SK-N-MC (cell line): ENCODE results near the gene CNRIP1.
A peak's percentile ranks its signal among the peaks of the same experiment; 100 is the strongest.
"Not testable (repeated sequence)": the region's sequence is repeated elsewhere in the genome, so short reads cannot be mapped to it uniquely, and the experiment has no call there.

Experiments
- DNase-seq: peaks from one replicate; pipeline ENCODE4 v3.0.0-alpha.2; 2011; ENCODE audit warnings: low read depth, low spot score
- H3K27ac ChIP-seq: fragments of 200-600 bp; sonication (generic); 2 replicates; pipeline ENCODE4 v1.5.1; 2016; ENCODE audit warnings: mixed run types
- H3K36me3 ChIP-seq: fragments of 200-600 bp; sonication (generic); 2 replicates; pipeline ENCODE4 v1.6.1; 2017; ENCODE audit warnings: antibody characterized with exemption, low read length, mixed read lengths; ENCODE audit not compliant: insufficient read depth
- H3K4me3 ChIP-seq: fragments of 200-600 bp; sonication (generic); 2 replicates; pipeline ENCODE4 v1.5.1; 2016
- H3K9ac ChIP-seq: fragments of 200-600 bp; sonication (generic); 2 replicates; pipeline ENCODE4 v1.8.0; 2017; ENCODE audit warnings: mixed run types, mixed read lengths; ENCODE audit not compliant: insufficient read length
- H3K9me3 ChIP-seq: fragments of 200-600 bp; sonication (generic); 2 replicates; pipeline ENCODE4 v1.6.1; 2017; ENCODE audit warnings: low read depth, mild to moderate bottlenecking, antibody characterized with exemption, low read length, moderate library complexity, mixed read lengths
- EZH2 ChIP-seq: fragments of 200-600 bp; sonication (generic); IDR thresholded peaks from one replicate; pipeline ENCODE4 v1.6.1; 2017; ENCODE audit warnings: antibody characterized with exemption
- FOXP2 ChIP-seq: optimal IDR thresholded peaks from 2 replicates; pipeline ENCODE3; 2011; ENCODE audit warnings: mild to moderate bottlenecking, moderate library complexity; ENCODE audit not compliant: insufficient read depth; ENCODE audit errors: extremely low read length, control extremely low read depth
- POLR2AphosphoS5 ChIP-seq: IDR thresholded peaks from 2 replicates; pipeline ENCODE4 v1.6.1; 2012; ENCODE audit warnings: mild to moderate bottlenecking, low read depth, low read length, borderline replicate concordance

Gene CNRIP1

DNA sequence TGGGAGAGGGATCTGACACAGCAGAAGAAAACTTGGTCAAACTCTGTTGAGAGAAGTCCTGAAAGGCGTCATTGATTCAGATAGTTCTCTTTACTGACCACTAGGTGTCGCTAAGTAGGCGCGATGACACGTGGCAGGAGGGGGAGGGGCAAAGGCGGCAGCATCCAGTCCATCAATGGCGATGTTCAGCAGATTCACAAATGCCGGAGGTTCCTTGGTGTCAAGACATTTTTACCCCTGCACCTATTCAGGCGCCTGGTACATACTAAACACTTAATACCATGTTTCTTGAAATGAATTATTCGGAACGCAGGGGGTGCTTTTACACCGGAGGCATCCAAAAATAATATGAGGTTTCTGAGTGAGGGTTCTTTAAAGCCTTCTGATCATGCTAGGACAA is 42.3 kb upstream of the CNRIP1 start:
- Histone ChIP-seq H3K27ac (no peak overlapping the region), H3K9ac (no peak overlapping the region), H3K36me3 (no peaks in the 10 kb centered on the region), H3K9me3 (no peaks in the 10 kb centered on the region), H3K4me3 (no peak overlapping the region)
- DNase-seq = peak; percentile 12
- TF ChIP-seq POLR2AphosphoS5 (no peak), FOXP2 (no peak), EZH2 (no peak)

DNA sequence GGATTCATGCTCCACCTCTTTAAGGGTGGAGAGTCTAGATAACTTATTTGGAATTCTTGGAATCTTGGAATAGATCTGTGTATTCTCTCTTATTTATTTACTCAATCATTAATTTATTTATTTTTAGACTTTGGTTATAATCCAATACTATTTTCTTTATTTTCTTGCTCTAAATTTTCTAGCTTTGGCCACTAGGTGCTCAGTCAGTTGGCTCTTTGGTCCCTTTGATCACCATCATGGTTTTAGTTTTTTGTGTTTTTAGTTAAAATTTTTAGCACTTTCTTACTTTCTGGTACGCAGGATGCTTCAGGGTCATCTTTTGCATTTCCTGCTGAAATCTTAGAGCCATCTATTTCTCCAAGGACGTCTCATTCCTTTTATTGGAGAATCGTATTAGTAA is 40.1 kb upstream of the CNRIP1 start:
- H3K36me3 ChIP-seq = no peaks in the 10 kb centered on the region
- H3K9ac ChIP-seq = no peak overlapping the region
- DNase-seq = no peak
- H3K4me3 ChIP-seq = no peak overlapping the region
- no peak overlapping the region for H3K27ac ChIP-seq
- no peaks in the 10 kb centered on the region for H3K9me3 ChIP-seq
- TF ChIP-seq FOXP2 = no peak
- TF ChIP-seq POLR2AphosphoS5 = no peak
- no peak for TF ChIP-seq EZH2

DNA sequence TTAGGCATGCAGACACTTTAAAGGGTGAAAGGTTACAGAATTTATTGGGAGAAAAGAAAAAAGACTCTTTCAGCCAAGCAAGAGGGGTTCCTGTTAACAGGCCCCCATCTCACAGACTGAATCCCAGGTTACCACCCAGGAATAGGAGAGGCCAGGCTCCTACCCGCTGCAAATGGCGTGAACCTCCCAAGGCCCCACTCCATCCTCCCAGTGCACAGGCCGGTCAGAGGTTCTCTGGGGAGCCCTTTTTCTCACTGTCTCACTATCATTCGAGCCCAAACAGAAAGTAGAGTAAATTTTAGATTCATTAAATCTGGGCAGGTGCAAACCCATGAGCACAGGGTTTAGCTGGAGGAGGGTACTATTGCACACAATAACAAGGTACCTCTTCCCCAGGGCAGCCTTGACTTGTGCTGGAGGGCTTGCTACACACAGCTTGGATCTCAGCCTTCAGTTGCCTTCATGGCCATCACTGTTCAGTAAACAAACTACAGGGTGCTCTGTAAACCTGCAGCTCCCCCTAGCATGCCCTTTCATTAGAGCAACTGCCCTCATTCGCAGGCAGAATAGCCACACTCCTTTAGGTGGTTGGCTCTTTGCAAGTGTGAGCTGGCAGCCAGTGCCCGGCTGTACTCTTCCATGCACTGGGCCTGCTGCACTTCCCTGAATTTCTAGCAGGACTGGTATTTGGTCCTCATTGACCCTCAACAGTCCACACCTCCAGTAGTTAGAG is 38.0 kb upstream of the CNRIP1 start:
- TF ChIP-seq POLR2AphosphoS5 (no peak), EZH2 (no peak), FOXP2 (no peak)
- no peak overlapping the region for H3K27ac ChIP-seq
- DNase-seq = no peak

DNA sequence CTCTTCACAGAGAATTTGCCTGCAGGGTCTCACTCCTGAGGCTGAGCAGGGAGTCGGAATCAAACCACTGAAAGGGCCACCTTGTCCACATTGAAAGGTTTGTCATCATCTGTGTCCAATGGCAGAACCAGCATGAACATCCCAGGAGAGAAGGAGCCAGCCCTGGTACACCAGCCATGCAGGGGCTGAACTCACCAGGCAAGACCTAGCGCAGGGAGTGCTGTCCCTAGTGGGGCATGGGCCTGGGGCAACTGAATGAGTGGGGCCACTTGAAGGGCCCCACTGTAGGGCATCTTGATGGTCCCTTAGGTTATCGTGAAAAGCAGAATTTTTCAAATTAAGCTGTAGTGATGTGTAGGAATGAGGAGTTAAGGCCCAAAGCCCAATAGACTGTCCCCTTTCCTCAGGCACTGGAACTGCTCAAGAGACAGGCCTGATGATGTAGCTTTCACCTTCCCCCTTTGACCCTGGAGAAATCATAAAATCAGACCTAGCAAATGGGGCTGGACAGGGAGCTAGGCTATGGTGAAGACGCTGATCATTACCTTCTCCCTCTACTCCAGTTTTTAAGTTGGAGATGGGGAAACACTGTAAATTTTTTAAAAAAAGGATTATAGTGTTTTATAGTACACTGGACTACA is 37.0 kb upstream of the CNRIP1 start:
- no peaks in the 10 kb centered on the region for H3K36me3 ChIP-seq
- H3K27ac ChIP-seq = no peak overlapping the region
- TF ChIP-seq EZH2 = no peak
- no peak for TF ChIP-seq FOXP2
- TF ChIP-seq POLR2AphosphoS5 = no peak
- no peak for DNase-seq
- no peaks in the 10 kb centered on the region for H3K9me3 ChIP-seq
- no peak overlapping the region for H3K4me3 ChIP-seq
- H3K9ac ChIP-seq = no peak overlapping the region

More for the DNA sequence above, 38.0 kb upstream of the CNRIP1 start:
- H3K9ac ChIP-seq = no peak overlapping the region
- H3K36me3 ChIP-seq = no peaks in the 10 kb centered on the region
- H3K9me3 ChIP-seq = no peaks in the 10 kb centered on the region
- no peak overlapping the region for H3K4me3 ChIP-seq

DNA sequence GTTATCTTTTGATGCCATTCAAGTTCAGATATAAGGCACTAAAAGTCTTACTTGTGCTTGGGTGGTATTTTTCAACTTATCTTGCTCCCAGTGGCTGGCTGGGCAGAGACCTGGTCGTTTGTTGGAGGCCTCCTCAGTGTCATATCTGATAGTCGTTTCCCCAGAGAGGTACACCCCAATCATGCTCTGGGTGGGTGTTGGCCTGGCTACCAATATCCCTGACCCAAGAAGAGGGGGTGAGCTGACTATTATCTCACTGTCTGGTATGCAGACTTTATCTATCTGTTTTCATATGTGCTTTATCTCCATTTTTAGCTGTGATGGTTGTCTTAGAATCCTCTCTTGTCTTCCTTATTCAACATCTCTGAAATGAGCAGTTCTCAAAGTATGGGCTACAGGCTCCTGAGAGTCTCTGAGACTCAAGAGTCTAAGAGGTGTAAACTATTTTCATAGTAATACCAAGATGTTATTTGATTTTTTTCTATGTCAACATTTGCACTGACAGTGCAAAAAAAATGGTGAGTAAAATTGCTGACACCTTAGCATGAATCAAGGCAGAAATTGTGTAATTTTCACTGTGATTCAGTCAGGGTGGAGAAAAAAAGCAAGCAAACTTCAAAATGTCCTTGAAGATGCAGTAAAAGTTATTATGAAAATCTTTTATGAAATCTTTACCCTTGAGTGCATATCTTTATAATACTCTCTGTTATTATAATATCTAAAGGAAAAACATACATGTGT is 33.1 kb upstream of the CNRIP1 start:
- H3K4me3 ChIP-seq = no peak overlapping the region
- H3K9ac ChIP-seq = no peak overlapping the region
- H3K36me3 ChIP-seq = no peaks in the 10 kb centered on the region
- no peaks in the 10 kb centered on the region for H3K9me3 ChIP-seq
- no peak for DNase-seq
- TF ChIP-seq FOXP2 = no peak
- TF ChIP-seq POLR2AphosphoS5 = no peak
- TF ChIP-seq EZH2 = no peak
- no peak overlapping the region for H3K27ac ChIP-seq

DNA sequence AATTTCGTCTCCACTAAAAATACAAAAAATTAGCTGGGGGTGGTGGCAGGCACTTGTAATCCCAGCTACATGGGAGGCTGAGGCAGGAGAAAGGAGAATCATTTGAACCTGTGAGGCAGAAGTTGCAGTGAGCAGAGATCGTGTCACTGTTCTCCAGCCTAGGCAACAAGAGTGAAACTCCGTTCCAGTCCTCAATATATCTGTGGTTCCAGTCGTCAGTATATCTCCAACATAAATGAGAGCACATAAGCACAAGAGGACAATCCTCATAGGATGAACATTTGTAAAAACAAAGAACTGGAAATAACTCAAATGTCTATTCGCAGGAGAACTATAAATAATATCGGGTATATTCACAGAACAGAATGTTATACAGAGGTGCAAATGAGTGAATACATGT is 32.2 kb upstream of the CNRIP1 start:
- no peak for DNase-seq
- Histone ChIP-seq H3K9me3 (no peaks in the 10 kb centered on the region), H3K36me3 (no peaks in the 10 kb centered on the region), H3K9ac (no peak overlapping the region), H3K27ac (no peak overlapping the region), H3K4me3 (no peak overlapping the region)
- TF ChIP-seq EZH2 (no peak), FOXP2 (no peak), POLR2AphosphoS5 (no peak)

DNA sequence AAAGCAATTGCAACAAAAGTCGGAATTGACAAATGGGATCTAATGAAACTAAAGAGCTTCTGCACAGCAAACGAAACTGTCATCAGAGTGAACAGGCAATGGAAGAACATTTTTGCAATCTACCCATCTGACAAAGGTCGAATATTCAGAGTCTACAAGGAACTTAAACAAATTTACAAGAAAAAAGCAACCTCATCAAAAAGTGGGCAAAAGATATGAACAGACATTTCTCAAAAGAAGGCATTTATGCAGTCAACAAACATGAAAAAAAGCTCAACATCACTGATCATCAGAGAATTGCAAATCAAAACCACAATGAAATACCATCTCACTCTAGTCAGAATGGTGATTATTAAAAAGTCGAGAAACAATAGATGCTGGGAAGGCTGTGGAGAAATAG is 29.3 kb upstream of the CNRIP1 start:
- not testable (repeated sequence) for H3K9ac ChIP-seq, H3K36me3 ChIP-seq, DNase-seq, H3K27ac ChIP-seq, H3K9me3 ChIP-seq, H3K4me3 ChIP-seq

DNA sequence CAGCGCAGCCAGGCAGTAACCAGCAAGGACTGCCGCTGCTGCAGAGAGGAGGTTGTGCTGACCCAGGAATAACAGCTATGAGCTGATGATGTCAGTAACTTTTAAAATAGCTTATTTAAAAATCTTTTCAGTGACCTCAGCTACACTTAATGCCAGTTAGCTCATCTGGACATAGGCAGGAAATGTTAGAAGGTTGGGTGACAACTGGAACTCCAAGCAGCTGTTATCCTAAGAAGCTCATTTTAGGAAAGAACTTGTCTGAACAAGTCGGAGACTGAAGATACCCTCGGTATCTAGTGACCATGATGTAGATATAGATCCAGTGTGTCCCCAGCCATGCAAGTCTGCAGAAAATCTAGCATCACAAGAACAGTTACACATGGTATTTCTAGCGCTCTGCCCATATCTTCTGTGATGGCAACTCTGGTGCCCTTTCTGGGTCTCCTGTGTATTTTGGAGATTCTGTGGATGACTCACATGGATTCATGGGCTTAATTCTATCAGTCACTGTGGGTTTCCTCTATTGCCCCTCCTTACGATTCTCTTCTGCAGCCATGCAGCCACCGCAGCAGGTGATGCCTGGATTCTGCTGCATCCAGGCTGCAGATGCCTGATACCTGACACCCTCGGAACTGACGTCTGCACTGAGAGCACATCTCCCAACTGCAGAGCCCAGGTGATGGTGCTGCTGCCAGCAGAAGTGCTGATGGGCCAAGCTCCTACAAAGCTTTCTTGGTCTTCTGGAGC is 25.6 kb upstream of the CNRIP1 start:
- H3K36me3 ChIP-seq = no peaks in the 10 kb centered on the region
- no peak overlapping the region for H3K27ac ChIP-seq
- H3K9me3 ChIP-seq = no peaks in the 10 kb centered on the region
- no peak for DNase-seq
- H3K4me3 ChIP-seq = no peak overlapping the region
- H3K9ac ChIP-seq = no peak overlapping the region
- TF ChIP-seq FOXP2 (no peak), POLR2AphosphoS5 (no peak), EZH2 (no peak)
